ENCODE data around the gene CCDC71L. TPM values are rescaled to one million over a fixed set of nuclear protein-coding genes. Genes with fewer than 3 reads are reported as not detected.

Gene CCDC71L
- total and polyA plus RNA-seq, 5 donors from 2014 or later: 3.5 to 19.3 (median 4.8) TPM

Other genes with a start within 250 kb of the CCDC71L start
- 35.4 TPM for gene PIK3CG, start 204.1 kb upstream of the CCDC71L start, total RNA-seq
- gene PIK3CG, start 204.1 kb upstream of the CCDC71L start, polyA plus RNA-seq: 10 to 100 TPM; 16.8 to 25.2 (median 20.2) TPM